HepG2 (cell line): ENCODE results near the gene SLC28A1. TPM values are rescaled to one million over a fixed set of nuclear protein-coding genes. Genes with fewer than 3 reads are reported as not detected.

Source experiments
- ATAC-seq: fragments of 200-7000 bp; cut with Tn5 transposase; 3 replicates; pipeline ENCODE4 v1.9.1; 2020; ENCODE audit warnings: mild to moderate bottlenecking, moderate library complexity
- BruUV-seq: library from RNA; stranded (reverse); fragments of 400-500 nt; replicated peaks from 2 replicates; lab custom pipeline; 2021; lab: Mats Ljungman, UMichigan
- CTCF ChIA-PET: fragments of 300-600 bp; formaldehyde crosslinking; extraction: SDS; loops from one replicate; lab custom pipeline; 2021; ENCODE audit warnings: low total read pairs, inconsistent platforms, low intra/inter-chr PET ratio; lab: Yijun Ruan, JAX
- POLR2A ChIA-PET: fragments of 350-600 bp; sonication (Branson Sonifier 250); formaldehyde crosslinking; loops from one replicate; lab custom pipeline; 2020; ENCODE audit warnings: antibody characterized with exemption, inconsistent platforms; lab: Yijun Ruan, JAX
- DNase-seq: peaks from one replicate; pipeline ENCODE4 v3.0.0-alpha.2; 2015; ENCODE audit warnings: low spot score
- FAIRE-seq: peaks from 3 replicates; lab custom pipeline; 2011; peaks lifted over from hg19 to GRCh38; lab: Jason Lieb, UNC
- H2AFZ ChIP-seq: one replicate; pipeline ENCODE4 v1.6.1; 2011; ENCODE audit warnings: low read length, inconsistent platforms
- H3K27ac ChIP-seq: fragments of 300-600 bp; 3 replicates; pipeline ENCODE4 v1.8.0; 2011; ENCODE audit warnings: mixed run types, mild to moderate bottlenecking, mixed read lengths, low read length, inconsistent platforms; ENCODE audit not compliant: insufficient read depth; ENCODE audit errors: extremely low read length
- H3K27me3 ChIP-seq, 2 experiments: fragments of 200-600 bp in 1 of 2; 2 replicates in 1 of 2; 3 replicates in 1 of 2; pipeline versions ENCODE4 v1.6.0 to v1.8.0; 2011; ENCODE audit warnings: low read length in 2 of 2, mild to moderate bottlenecking in 2 of 2, moderate library complexity in 2 of 2, inconsistent platforms in 1 of 2; ENCODE audit not compliant: insufficient read depth in 2 of 2, control insufficient read depth in 1 of 2
- H3K36me3 ChIP-seq, 2 experiments: fragments of 200-600 bp in 1 of 2; replicated peaks in 1 of 2; 2 replicates in 1 of 2; 3 replicates in 1 of 2; pipeline versions ENCODE4 v1.5.1 to v1.8.0; 2011; ENCODE audit warnings: low read length in 2 of 2, inconsistent platforms in 1 of 2; ENCODE audit not compliant: insufficient read depth in 2 of 2, control insufficient read depth in 1 of 2
- H3K4me1 ChIP-seq: 2 replicates; pipeline ENCODE4 v1.5.1; 2012; ENCODE audit warnings: low read length, inconsistent platforms; ENCODE audit not compliant: insufficient read depth
- H3K4me2 ChIP-seq: 2 replicates; pipeline ENCODE4 v1.6.0; 2011; ENCODE audit warnings: low read depth, low read length, inconsistent platforms
- H3K4me3 ChIP-seq, 3 experiments: fragments of 200-600 bp in 1 of 3; sonication (generic), shearing (Covaris generic) in 1 of 3; replicated peaks in 1 of 3; 2 replicates each; pipeline ENCODE4 v1.5.1; 2011 to 2016; ENCODE audit warnings: low read length in 3 of 3, inconsistent platforms in 2 of 3, low read depth in 2 of 3, mild to moderate bottlenecking in 2 of 3, control low read depth in 1 of 3, mixed read lengths in 1 of 3; ENCODE audit not compliant: insufficient read depth in 1 of 3
- H3K79me2 ChIP-seq: one replicate; pipeline ENCODE4 v1.6.1; 2011; ENCODE audit warnings: low read length, inconsistent platforms; ENCODE audit not compliant: insufficient read depth
- H3K9ac ChIP-seq: 2 replicates; pipeline ENCODE4 v1.6.0; 2011; ENCODE audit warnings: mild to moderate bottlenecking, low read depth, low read length, inconsistent platforms; ENCODE audit not compliant: insufficient read depth
- H3K9me3 ChIP-seq: 2 replicates; pipeline ENCODE4 v1.5.1; 2012; ENCODE audit warnings: mild to moderate bottlenecking, low read length
- H4K20me1 ChIP-seq: 2 replicates; pipeline ENCODE4 v1.6.0; 2011; ENCODE audit warnings: inconsistent platforms, mild to moderate bottlenecking, low read length, moderate library complexity; ENCODE audit not compliant: insufficient read depth
- ARNT ChIP-seq: fragments of 450-650 bp; IDR thresholded peaks from 2 replicates; pipeline ENCODE4 v1.6.1; 2017
- DNMT1 ChIP-seq: sonication (generic); formaldehyde crosslinking; IDR thresholded peaks from 2 replicates; pipeline ENCODE4 v1.5.1; 2020; ENCODE audit warnings: mild to moderate bottlenecking, missing genetic modification reagents
- FOXC1 ChIP-seq: sonication (generic); formaldehyde crosslinking; IDR thresholded peaks from 2 replicates; pipeline ENCODE4 v1.8.0; 2022; ENCODE audit warnings: mild to moderate bottlenecking, missing genetic modification reagents, borderline replicate concordance
- GFI1 ChIP-seq: sonication (generic); formaldehyde crosslinking; IDR thresholded peaks from 2 replicates; pipeline ENCODE4 v1.5.0; 2020; ENCODE audit warnings: missing genetic modification reagents, mild to moderate bottlenecking, borderline replicate concordance
- GZF1 ChIP-seq: sonication (generic); formaldehyde crosslinking; IDR thresholded peaks from 2 replicates; pipeline ENCODE4 v1.5.1; 2020; ENCODE audit warnings: mild to moderate bottlenecking, missing genetic modification reagents
- MTA3 ChIP-seq: sonication (generic); formaldehyde crosslinking; IDR thresholded peaks from 2 replicates; pipeline ENCODE4 v1.4.0; 2020; ENCODE audit warnings: missing genetic modification reagents
- MYC ChIP-seq: sonication (generic); formaldehyde crosslinking; IDR thresholded peaks from 2 replicates; pipeline ENCODE4 v1.9.0; 2021; ENCODE audit warnings: missing genetic modification reagents, borderline replicate concordance
- NFIC ChIP-seq: IDR thresholded peaks from 2 replicates; pipeline ENCODE4 v1.6.1; 2012; ENCODE audit warnings: mild to moderate bottlenecking, low read length, inconsistent platforms
- PCBP1 ChIP-seq: fragments of 200-400 bp; formaldehyde crosslinking; IDR thresholded peaks from 2 replicates; pipeline ENCODE4 v1.6.1; 2017; ENCODE audit warnings: mild to moderate bottlenecking, low read depth, low read length, borderline replicate concordance
- SIX4 ChIP-seq: sonication (generic); formaldehyde crosslinking; IDR thresholded peaks from 2 replicates; pipeline ENCODE4 v1.4.0; 2020; ENCODE audit warnings: missing genetic modification reagents
- TAF1 ChIP-seq: sonication (generic); formaldehyde crosslinking; IDR thresholded peaks from 2 replicates; pipeline ENCODE4 v1.4.0; 2020; ENCODE audit warnings: missing genetic modification reagents
- ZKSCAN5 ChIP-seq: sonication (generic); formaldehyde crosslinking; IDR thresholded peaks from 2 replicates; pipeline ENCODE4 v1.5.1; 2020; ENCODE audit warnings: mild to moderate bottlenecking, missing genetic modification reagents
- ZNF180 ChIP-seq: sonication (generic); formaldehyde crosslinking; IDR thresholded peaks from 2 replicates; pipeline ENCODE4 v1.4.0; 2020; ENCODE audit warnings: low read depth, missing genetic modification reagents, borderline replicate concordance
- ZNF350 ChIP-seq: sonication (generic); formaldehyde crosslinking; IDR thresholded peaks from 2 replicates; pipeline ENCODE4 v1.4.0; 2020; ENCODE audit warnings: mild to moderate bottlenecking, low read depth, missing genetic modification reagents, borderline replicate concordance
- ZNF460 ChIP-seq: sonication (generic); formaldehyde crosslinking; IDR thresholded peaks from 2 replicates; pipeline ENCODE4 v1.5.1; 2020; ENCODE audit warnings: missing genetic modification reagents, mild to moderate bottlenecking, borderline replicate concordance
- ZNF569 ChIP-seq: sonication (generic); formaldehyde crosslinking; IDR thresholded peaks from 2 replicates; pipeline ENCODE4 v1.5.0; 2020; ENCODE audit warnings: mild to moderate bottlenecking, missing genetic modification reagents, moderate library complexity, borderline replicate concordance
- ZNF7 ChIP-seq: IDR thresholded peaks from 2 replicates; pipeline ENCODE4 v1.6.1; 2016; ENCODE audit warnings: missing biosample characterization, missing genetic modification reagents
- WGBS: methylation state at CpG from one replicate; pipeline ENCODE4 v1.1.6; 2017; ENCODE audit warnings: low lambda C conversion rate; 5-methylcytosine and 5-hydroxymethylcytosine counted together
- in situ Hi-C: cut with HindIII; loops from 2 replicates; pipeline ENCODE4 v1.10.0; 2017; ENCODE audit warnings: low pct_unique_long_range_greater_than_20kb; ENCODE audit not compliant: extremely low pct_ligation_motif_present
- intact Hi-C: fragments of 100-400 bp; cut with micrococcal nuclease; formaldehyde crosslinking; loops from one replicate; pipeline ENCODE4 v1.10.0; 2022; ENCODE audit not compliant: unreplicated experiment
- polyA plus RNA-seq, 8 experiments: library from polyadenylated mRNA; depleted of rRNA in 3 of 8; stranded (reverse) in 7 of 8; unstranded in 1 of 8; fragments of >200 nt; fragmentation: Illumina TruSeq in 4 of 8; extraction: Trizol in 4 of 8; gene quantifications; 2 replicates each; pipeline versions ENCODE4 v1.2.1 to v1.2.3, GENCODE V29; 2011 to 2016; ENCODE audit warnings: low read depth in 4 of 8, missing spikeins in 1 of 8, mixed read lengths in 1 of 8; ENCODE audit not compliant: insufficient read depth in 1 of 8
- total RNA-seq, 5 experiments: library from RNA; depleted of rRNA; stranded (reverse); fragments of >200 nt; fragmentation: Illumina TruSeq; extraction: Trizol; gene quantifications; 2 replicates each; pipeline ENCODE4 v1.2.3, GENCODE V29; 2016; ENCODE audit warnings: low read depth in 1 of 5
- TF ChIP-seq, protein P1 (sequence below), 2 experiments: sonication (generic) in 1 of 2; formaldehyde crosslinking in 1 of 2; IDR thresholded peaks; 2 replicates each; pipeline versions ENCODE4 v1.4.0 to v1.6.1; 2018 to 2020; ENCODE audit warnings: missing genetic modification reagents in 2 of 2, borderline replicate concordance in 1 of 2, low read depth in 1 of 2, mild to moderate bottlenecking in 1 of 2, missing biosample characterization in 1 of 2
- TF ChIP-seq, protein P2 (sequence below): sonication (generic); formaldehyde crosslinking; IDR thresholded peaks from 2 replicates; pipeline ENCODE4 v1.8.0; 2023; ENCODE audit warnings: mild to moderate bottlenecking, missing genetic modification reagents

The SLC28A1 gene
- total and polyA plus RNA-seq, 2 of the 13 experiments (the other 11 are each of a cell fraction or from before 2014, with no cell fraction given): 0.31 to 5.8 TPM

DNA sequence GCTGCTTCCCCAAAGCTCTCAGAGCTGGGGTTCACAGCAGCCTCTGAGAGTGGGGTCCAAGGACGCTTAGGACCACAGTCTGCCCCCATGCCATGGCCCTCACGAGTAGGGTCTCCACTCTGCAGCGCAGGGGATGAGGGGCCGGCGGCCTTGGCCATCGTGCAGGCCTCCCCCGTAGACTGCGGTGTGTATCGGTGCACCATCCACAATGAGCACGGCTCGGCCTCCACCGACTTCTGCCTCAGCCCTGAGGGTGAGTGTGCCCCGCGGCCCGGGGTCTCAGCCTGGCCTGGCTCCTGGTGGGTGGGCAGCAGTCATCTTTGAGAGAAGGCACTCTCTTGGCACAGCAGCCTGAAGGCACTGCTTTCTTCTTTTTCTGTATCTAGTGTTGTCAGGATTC is 24.8 kb upstream of the SLC28A1 start:
- Histone ChIP-seq H2AFZ (no peak overlapping the region), H3K27me3 (peaks cover 10 to 49% of the 10 kb centered on the region in 2 experiments; a peak in 4 of 5 replicates), H4K20me1 (no peaks in the 10 kb centered on the region), H3K79me2 (no peaks in the 10 kb centered on the region), H3K36me3 (no peaks in the 10 kb centered on the region), H3K4me2 (no peak overlapping the region), H3K9ac (no peak overlapping the region), H3K27ac (no peak overlapping the region), H3K4me1 (peaks cover 46% of the 10 kb centered on the region), H3K9me3 (no peaks in the 10 kb centered on the region), H3K4me3 (no peak overlapping the region)
- ATAC-seq (no peak), FAIRE-seq (no peak), DNase-seq (no peak)
- in situ Hi-C loops: no loop called here
- no peak for TF ChIP-seq NFIC
- TF ChIP-seq ZNF7 (CRISPR knock-in tag): no peak
- no peak for TF ChIP-seq ZNF460
- TF ChIP-seq, protein P1, sequence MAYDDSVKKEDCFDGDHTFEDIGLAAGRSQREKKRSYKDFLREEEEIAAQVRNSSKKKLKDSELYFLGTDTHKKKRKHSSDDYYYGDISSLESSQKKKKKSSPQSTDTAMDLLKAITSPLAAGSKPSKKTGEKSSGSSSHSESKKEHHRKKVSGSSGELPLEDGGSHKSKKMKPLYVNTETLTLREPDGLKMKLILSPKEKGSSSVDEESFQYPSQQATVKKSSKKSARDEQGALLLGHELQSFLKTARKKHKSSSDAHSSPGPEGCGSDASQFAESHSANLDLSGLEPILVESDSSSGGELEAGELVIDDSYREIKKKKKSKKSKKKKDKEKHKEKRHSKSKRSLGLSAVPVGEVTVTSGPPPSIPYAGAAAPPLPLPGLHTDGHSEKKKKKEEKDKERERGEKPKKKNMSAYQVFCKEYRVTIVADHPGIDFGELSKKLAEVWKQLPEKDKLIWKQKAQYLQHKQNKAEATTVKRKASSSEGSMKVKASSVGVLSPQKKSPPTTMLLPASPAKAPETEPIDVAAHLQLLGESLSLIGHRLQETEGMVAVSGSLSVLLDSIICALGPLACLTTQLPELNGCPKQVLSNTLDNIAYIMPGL (CRISPR knock-in tag; IDR thresholded peaks at IDR 0.05; ENCODE audit: borderline replicate concordance in 1 of 2, low read depth in 1 of 2): no peak
- no peak for TF ChIP-seq FOXC1 (CRISPR knock-in tag)
- TF ChIP-seq TAF1: no peak
- TF ChIP-seq ZNF569: no peak
- intact Hi-C loops: no loop called here
- ChIA-PET POLR2A (no interaction called here), CTCF (no interaction called here)
- BruUV-seq: no TSS peak
- WGBS: no CpG with 5 or more reads among the region's 15 CpGs

DNA sequence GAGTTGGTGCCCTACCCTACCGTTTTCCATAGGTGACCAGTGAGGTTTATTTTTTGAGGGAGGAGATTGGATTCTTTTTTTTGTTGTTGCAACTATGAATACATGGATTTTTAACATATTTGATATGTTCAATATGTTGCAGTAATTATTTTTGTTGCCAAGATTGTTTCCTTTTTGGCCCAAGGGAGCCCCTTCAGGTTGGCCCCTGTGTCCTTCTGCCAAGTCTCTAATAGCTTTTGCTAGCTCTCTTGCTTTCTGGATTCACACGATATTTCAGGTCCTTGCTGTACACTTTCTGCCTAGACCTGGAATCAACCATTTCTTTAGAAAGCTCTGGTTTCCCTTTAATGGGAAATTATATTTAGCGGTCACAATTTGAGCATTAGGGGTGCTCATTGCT is 22.7 kb upstream of the SLC28A1 start:
- intact Hi-C loops: loop anchor here (1.0 kb wide), 1 partner anchor 67 kb away; no protein-coding TSS in a partner anchor
- TF ChIP-seq GFI1 (CRISPR knock-in tag): no peak
- TF ChIP-seq, protein P2, sequence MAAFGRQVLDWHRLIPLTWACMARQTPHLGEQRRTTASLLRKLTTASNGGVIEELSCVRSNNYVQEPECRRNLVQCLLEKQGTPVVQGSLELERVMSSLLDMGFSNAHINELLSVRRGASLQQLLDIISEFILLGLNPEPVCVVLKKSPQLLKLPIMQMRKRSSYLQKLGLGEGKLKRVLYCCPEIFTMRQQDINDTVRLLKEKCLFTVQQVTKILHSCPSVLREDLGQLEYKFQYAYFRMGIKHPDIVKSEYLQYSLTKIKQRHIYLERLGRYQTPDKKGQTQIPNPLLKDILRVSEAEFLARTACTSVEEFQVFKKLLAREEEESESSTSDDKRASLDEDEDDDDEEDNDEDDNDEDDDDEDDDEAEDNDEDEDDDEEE (CRISPR knock-in tag): no peak
- TF ChIP-seq MTA3 (CRISPR knock-in tag): no peak
- no peak for TF ChIP-seq ZKSCAN5 (CRISPR knock-in tag)
- TF ChIP-seq ARNT: no peak
- TF ChIP-seq DNMT1 (CRISPR knock-in tag): no peak
- no peak for TF ChIP-seq ZNF460
- TF ChIP-seq MYC (CRISPR knock-in tag): no peak
- TF ChIP-seq ZNF350: no peak
- TF ChIP-seq GZF1 (CRISPR knock-in tag): no peak
- TF ChIP-seq ZNF180: no peak
- no peak for TF ChIP-seq PCBP1
- TF ChIP-seq SIX4 (CRISPR knock-in tag): no peak

More for the DNA sequence above, 22.7 kb upstream of the SLC28A1 start:
- in situ Hi-C loops: no loop called here
- ChIA-PET POLR2A (no interaction called here), CTCF (no interaction called here)
- Histone ChIP-seq H3K4me3 (no peak overlapping the region), H2AFZ (no peak overlapping the region), H3K27me3 (peaks cover 6 to 40% of the 10 kb centered on the region in 2 experiments; a peak in 4 of 5 replicates), H3K9me3 (no peaks in the 10 kb centered on the region), H3K4me1 (peaks cover 35% of the 10 kb centered on the region), H4K20me1 (no peaks in the 10 kb centered on the region), H3K36me3 (no peaks in the 10 kb centered on the region), H3K79me2 (no peaks in the 10 kb centered on the region), H3K27ac (no peak overlapping the region), H3K4me2 (no peak overlapping the region), H3K9ac (no peak overlapping the region)
- 57% methylated on average over 3 of the region's 3 CpGs for WGBS
- DNase-seq: no peak
- BruUV-seq: no TSS peak
- no peak for FAIRE-seq
- no peak for ATAC-seq
